Neutrophil (primary cell): ENCODE data around the gene GDF10.

Source experiments
- H3K27ac ChIP-seq: fragments of 200-600 bp; sonication (generic); 2 replicates; pipeline ENCODE4 v1.5.1; 2016; ENCODE audit warnings: mild to moderate bottlenecking, moderate library complexity
- H3K27me3 ChIP-seq: fragments of 200-600 bp; sonication (generic); 2 replicates; pipeline ENCODE4 v1.6.0; 2016; ENCODE audit warnings: mild to moderate bottlenecking
- H3K36me3 ChIP-seq: fragments of 200-600 bp; sonication (generic); 2 replicates; pipeline ENCODE4 v1.5.1; 2017
- H3K4me1 ChIP-seq, 2 experiments: fragments of 200-600 bp in 1 of 2; sonication (generic) in 1 of 2; 1 replicate in 1 of 2; 2 replicates in 1 of 2; pipeline versions ENCODE4 v1.5.1 to v1.6.1; 2013 to 2016; ENCODE audit warnings: low read depth in 1 of 2, low read length in 1 of 2, mild to moderate bottlenecking in 1 of 2, moderate library complexity in 1 of 2; ENCODE audit not compliant: control insufficient read depth in 1 of 2, insufficient read depth in 1 of 2
- H3K4me3 ChIP-seq, 2 experiments: fragments of 200-600 bp in 1 of 2; sonication (generic) in 1 of 2; 1 replicate in 1 of 2; 2 replicates in 1 of 2; pipeline ENCODE4 v1.5.1; 2013 to 2016; ENCODE audit warnings: low read depth in 1 of 2, low read length in 1 of 2, mild to moderate bottlenecking in 1 of 2, moderate library complexity in 1 of 2
- H3K9me3 ChIP-seq: fragments of 200-600 bp; sonication (generic); 2 replicates; pipeline ENCODE4 v1.5.1; 2016
- CTCF ChIP-seq: fragments of 200-600 bp; sonication (generic); IDR thresholded peaks from 2 replicates; pipeline ENCODE4 v1.5.1; 2016; ENCODE audit warnings: antibody characterized with exemption

GDF10 gene

GRCh38 chr10:47279276-47279675, 20.7 kb upstream of the GDF10 start:
- Histone ChIP-seq H3K36me3 (no peaks in the 10 kb centered on the region), H3K9me3 (no peaks in the 10 kb centered on the region), H3K27ac (no peak overlapping the region), H3K4me3 (no peak overlapping the region), H3K4me1 (no peaks in the 10 kb centered on the region), H3K27me3 (no peaks in the 10 kb centered on the region)
- TF ChIP-seq CTCF: no peak

GRCh38 chr10:47282005-47282656, 17.9 kb upstream of the GDF10 start:
- Histone ChIP-seq H3K4me1 (peaks cover 17% of the 10 kb centered on the region in 2 experiments), H3K4me3 (no peak overlapping the region), H3K9me3 (no peaks in the 10 kb centered on the region), H3K27me3 (no peaks in the 10 kb centered on the region), H3K27ac (no peak overlapping the region), H3K36me3 (no peaks in the 10 kb centered on the region)
- TF ChIP-seq CTCF: no peak

- no peaks in the 10 kb centered on the region for H3K27me3 ChIP-seq
- no peak overlapping the region for H3K27ac ChIP-seq
- H3K4me3 ChIP-seq: no peak overlapping the region
- no peak for TF ChIP-seq CTCF
- peaks cover 17% of the 10 kb centered on the region in 2 experiments for H3K4me1 ChIP-seq
- H3K9me3 ChIP-seq: no peaks in the 10 kb centered on the region
- H3K36me3 ChIP-seq: no peaks in the 10 kb centered on the region
Measured at GRCh38 chr10:47282657-47283018, 17.4 kb upstream of the GDF10 start.

GRCh38 chr10:47283101-47283630, 16.8 kb upstream of the GDF10 start:
- Histone ChIP-seq H3K27ac (no peak overlapping the region), H3K9me3 (no peaks in the 10 kb centered on the region), H3K36me3 (no peaks in the 10 kb centered on the region), H3K4me3 (no peak overlapping the region), H3K27me3 (no peaks in the 10 kb centered on the region), H3K4me1 (peaks cover 17% of the 10 kb centered on the region in 2 experiments)
- TF ChIP-seq CTCF: no peak

- H3K27me3 ChIP-seq: no peaks in the 10 kb centered on the region
- no peak overlapping the region for H3K4me3 ChIP-seq
- no peaks in the 10 kb centered on the region for H3K9me3 ChIP-seq
- H3K36me3 ChIP-seq: no peaks in the 10 kb centered on the region
- peaks cover 17% of the 10 kb centered on the region in 2 experiments for H3K4me1 ChIP-seq
- TF ChIP-seq CTCF: no peak
- peak overlapping the region; percentile 5 for H3K27ac ChIP-seq
Measured at GRCh38 chr10:47283848-47284247, 16.1 kb upstream of the GDF10 start.
